GM18873 (cell line): ENCODE measurements around the gene IGBP1.
A peak's percentile ranks its signal among the peaks of the same experiment; 100 is the strongest.
"Not testable (repeated sequence)": the region's sequence is repeated elsewhere in the genome, so short reads cannot be mapped to it uniquely, and the experiment has no call there.

ENCODE experiments used
- ATAC-seq: cut with Tn5 transposase; IDR thresholded peaks from one replicate; pipeline ENCODE4 v1.9.1; 2021; ENCODE audit warnings: mild to moderate bottlenecking, moderate library complexity, moderate number of reproducible peaks; ENCODE audit not compliant: unreplicated experiment, low FRiP score

IGBP1 gene

GRCh38 chrX:70166601-70167590 is 33.6 kb downstream of the IGBP1 start:
- ATAC-seq, result no peak

- no peak for ATAC-seq
Observed at GRCh38 chrX:70168238-70169188, 35.3 kb downstream of the IGBP1 start.

- ATAC-seq, result no peak
Observed at GRCh38 chrX:70169281-70169680, 36.0 kb downstream of the IGBP1 start.

- ATAC-seq, result no peak
Observed at GRCh38 chrX:70171624-70172023, 38.4 kb downstream of the IGBP1 start.

GRCh38 chrX:70172221-70172620 is 39.0 kb downstream of the IGBP1 start:
- no peak for ATAC-seq

GRCh38 chrX:70172964-70173363 is 39.7 kb downstream of the IGBP1 start:
- ATAC-seq, result no peak

GRCh38 chrX:70174754-70175153 is 41.5 kb downstream of the IGBP1 start:
- no peak for ATAC-seq

GRCh38 chrX:70175338-70175737 is 42.1 kb downstream of the IGBP1 start:
- no peak for ATAC-seq

- ATAC-seq, result peak; percentile 62
Observed at GRCh38 chrX:70176938-70177533, 43.8 kb downstream of the IGBP1 start, which contains the start of gene DGAT2L6. DGAT2L6 (plus strand) TSS chrX:70177483; CDS start chrX:70177583, 100 bp downstream.

GRCh38 chrX:70183091-70183490 is 49.8 kb downstream of the IGBP1 start:
- ATAC-seq, result no peak

GRCh38 chrX:70190225-70190624 is 57.0 kb downstream of the IGBP1 start:
- no peak for ATAC-seq

GRCh38 chrX:70196961-70197720 is 63.9 kb downstream of the IGBP1 start:
- peak; percentile 78 for ATAC-seq

- ATAC-seq, result no peak
Observed at GRCh38 chrX:70201732-70202131, 68.5 kb downstream of the IGBP1 start.

- no peak for ATAC-seq
Observed at GRCh38 chrX:70208479-70208878, 75.2 kb downstream of the IGBP1 start.

- ATAC-seq, result not testable (repeated sequence)
Observed at GRCh38 chrX:70209570-70209969, 76.3 kb downstream of the IGBP1 start.
